Measurements from ENCODE around the gene DDRGK1. TPM values are rescaled to one million over a fixed set of nuclear protein-coding genes. Genes with fewer than 3 reads are reported as not detected.

DDRGK1 gene
- total and polyA plus RNA-seq, 7 donors = 36.6 to 82.2 (median 49.7) TPM

GRCh38 chr20:3146732-3147341, 57.6 kb downstream of the DDRGK1 start:
- no peak for DNase-seq
- Histone ChIP-seq H3K27ac (peak overlapping the region; percentile 32), H3K36me3 (ENCODE audit: insufficient read depth in 1 of 2, low read depth in 1 of 2) (peaks cover 6 to 32% of the 10 kb centered on the region in 2 donors), H3K4me3 (no peak overlapping the region), H3K27me3 (ENCODE audit: insufficient read depth in 3 of 3, low read length in 2 of 3) (no peaks in the 10 kb centered on the region), H3K9me3 (no peaks in the 10 kb centered on the region), H3K4me1 (peaks cover 27% of the 10 kb centered on the region)
- TF ChIP-seq CTCF (IDR thresholded peaks at IDR 0.05) = no peak
- peak; percentile 50 to 77 (median 65) for ATAC-seq
- intact Hi-C loops (cut with DNase I) = no loop called here
- 39 to 58% (median 40%) methylated on average over 10 of the region's 10 CpGs for WGBS, 3 donors

GRCh38 chr20:3141757-3142156, 62.7 kb downstream of the DDRGK1 start:
- DNase-seq = no peak
- TF ChIP-seq CTCF (IDR thresholded peaks at IDR 0.05) = no peak
- 95 to 96% (median 96%) methylated on average over 3 of the region's 3 CpGs for WGBS, 3 donors
- H3K27ac ChIP-seq = no peak overlapping the region
- no peaks in the 10 kb centered on the region for H3K9me3 ChIP-seq
- H3K4me3 ChIP-seq = no peak overlapping the region
- intact Hi-C loops (cut with DNase I) = no loop called here
- peaks cover 21% of the 10 kb centered on the region for H3K4me1 ChIP-seq
- no peaks in the 10 kb centered on the region for H3K27me3 ChIP-seq (ENCODE audit: insufficient read depth in 3 of 3, low read length in 2 of 3)
- H3K36me3 ChIP-seq (ENCODE audit: insufficient read depth in 1 of 2, low read depth in 1 of 2) = peaks cover 0 to 6% of the 10 kb centered on the region in 2 donors
- ATAC-seq = no peak

Other genes starting within 250 kb of the DDRGK1 start
- not detected for gene GNRH2, start 161.1 kb downstream of the DDRGK1 start, total RNA-seq
- under 1 TPM in 1 of 3 donors, not detected in 2; 0.39 TPM for gene GNRH2, start 161.1 kb downstream of the DDRGK1 start, polyA plus RNA-seq
- gene MRPS26, start 158.6 kb downstream of the DDRGK1 start, total RNA-seq = 10 to 100 TPM; 42.8 to 49.0 (median 44.7) TPM
- 100 to 1,000 TPM in 1 of 3 donors, 10 to 100 TPM in 2; 51.6 to 150 (median 68.7) TPM for gene MRPS26, start 158.6 kb downstream of the DDRGK1 start, polyA plus RNA-seq
- not detected for gene OXT, start 133.1 kb downstream of the DDRGK1 start, total RNA-seq
- under 1 TPM; 0.12 to 0.73 (median 0.17) TPM for gene OXT, start 133.1 kb downstream of the DDRGK1 start, polyA plus RNA-seq
- gene AVP, start 120.0 kb downstream of the DDRGK1 start, total RNA-seq = not detected
- not detected for gene AVP, start 120.0 kb downstream of the DDRGK1 start, polyA plus RNA-seq
- gene FASTKD5, start 44.8 kb downstream of the DDRGK1 start, total RNA-seq = 10 to 100 TPM; 22.4 to 45.9 (median 26.4) TPM
- 10 to 100 TPM; 30.9 to 91.1 (median 35.5) TPM for gene FASTKD5, start 44.8 kb downstream of the DDRGK1 start, polyA plus RNA-seq
- 10 to 100 TPM in 1 of 4 donors, 1 to 10 TPM in 3; 6.1 to 10.8 (median 8.3) TPM for gene UBOX5, start 44.8 kb downstream of the DDRGK1 start, total RNA-seq
- gene UBOX5, start 44.8 kb downstream of the DDRGK1 start, polyA plus RNA-seq = 1 to 10 TPM; 4.0 to 7.9 (median 5.6) TPM
- gene LZTS3, start 31.1 kb downstream of the DDRGK1 start, total RNA-seq = 10 to 100 TPM in 1 of 4 donors, 1 to 10 TPM in 3; 5.8 to 10.5 (median 7.5) TPM
- 10 to 100 TPM in 1 of 3 donors, 1 to 10 TPM in 2; 4.1 to 13.7 (median 8.0) TPM for gene LZTS3, start 31.1 kb downstream of the DDRGK1 start, polyA plus RNA-seq
- gene ITPA, start 4.8 kb upstream of the DDRGK1 start, total RNA-seq = 10 to 100 TPM; 19.6 to 26.0 (median 23.9) TPM
- gene ITPA, start 4.8 kb upstream of the DDRGK1 start, polyA plus RNA-seq = 10 to 100 TPM; 28.4 to 83.9 (median 41.0) TPM
- 1 to 10 TPM in 1 of 4 donors, under 1 TPM in 3; 0.44 to 1.4 (median 0.66) TPM for gene SLC4A11, start 34.5 kb upstream of the DDRGK1 start, total RNA-seq
- gene SLC4A11, start 34.5 kb upstream of the DDRGK1 start, polyA plus RNA-seq = under 1 TPM; 0.10 to 0.39 (median 0.23) TPM
- 10 to 100 TPM; 17.2 to 27.0 (median 21.5) TPM for gene DNAAF9, start 203.0 kb upstream of the DDRGK1 start, total RNA-seq
- 1 to 10 TPM; 5.4 to 7.9 (median 7.1) TPM for gene DNAAF9, start 203.0 kb upstream of the DDRGK1 start, polyA plus RNA-seq